Fibroblast of villous mesenchyme (primary cell): Measurements from ENCODE around the gene ARSI. TPM values are rescaled to one million over a fixed set of nuclear protein-coding genes. Genes with fewer than 3 reads are reported as not detected.

Experiments
- DNase-seq: peaks from one replicate; pipeline ENCODE4 v3.0.0-alpha.2; 2010; ENCODE audit warnings: low read depth
- H3K4me3 ChIP-seq: 2 replicates; pipeline ENCODE4 v1.5.1; 2011; ENCODE audit warnings: low read depth, mild to moderate bottlenecking, low read length
- total RNA-seq: library from RNA; depleted of rRNA; stranded (reverse); fragments of >200 nt; gene quantifications from 2 replicates; pipeline ENCODE4 v1.2.3, GENCODE V29; 2012
- TF ChIP-seq, protein P1 (sequence below): IDR thresholded peaks from 2 replicates; pipeline ENCODE4 v1.5.1; 2012; ENCODE audit warnings: low read depth, mild to moderate bottlenecking, low read length; ENCODE audit not compliant: insufficient read depth

The ARSI gene
- total RNA-seq, 1 donor: 13.8 TPM

DNA sequence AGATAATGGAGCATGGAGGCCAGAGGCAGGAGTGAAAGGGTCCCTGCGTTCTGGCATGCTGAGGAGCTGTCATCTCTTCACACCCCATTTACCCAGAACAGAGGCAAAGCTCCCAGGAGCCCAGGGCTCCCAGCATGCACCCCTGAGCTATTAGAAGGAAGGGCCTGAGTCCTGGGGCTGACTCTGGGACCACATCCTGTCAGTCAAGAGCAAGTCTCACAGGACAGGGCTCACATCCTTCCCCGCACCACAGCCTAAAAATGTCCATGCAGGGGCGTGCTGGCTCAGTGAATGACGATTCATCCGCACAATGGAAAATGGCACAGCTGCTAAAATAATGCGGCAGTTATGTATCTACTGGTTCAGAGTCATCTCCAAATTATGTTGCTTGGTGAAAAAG lies 44.6 kb downstream of the ARSI start:
- no peak for DNase-seq
- TF ChIP-seq, protein P1, sequence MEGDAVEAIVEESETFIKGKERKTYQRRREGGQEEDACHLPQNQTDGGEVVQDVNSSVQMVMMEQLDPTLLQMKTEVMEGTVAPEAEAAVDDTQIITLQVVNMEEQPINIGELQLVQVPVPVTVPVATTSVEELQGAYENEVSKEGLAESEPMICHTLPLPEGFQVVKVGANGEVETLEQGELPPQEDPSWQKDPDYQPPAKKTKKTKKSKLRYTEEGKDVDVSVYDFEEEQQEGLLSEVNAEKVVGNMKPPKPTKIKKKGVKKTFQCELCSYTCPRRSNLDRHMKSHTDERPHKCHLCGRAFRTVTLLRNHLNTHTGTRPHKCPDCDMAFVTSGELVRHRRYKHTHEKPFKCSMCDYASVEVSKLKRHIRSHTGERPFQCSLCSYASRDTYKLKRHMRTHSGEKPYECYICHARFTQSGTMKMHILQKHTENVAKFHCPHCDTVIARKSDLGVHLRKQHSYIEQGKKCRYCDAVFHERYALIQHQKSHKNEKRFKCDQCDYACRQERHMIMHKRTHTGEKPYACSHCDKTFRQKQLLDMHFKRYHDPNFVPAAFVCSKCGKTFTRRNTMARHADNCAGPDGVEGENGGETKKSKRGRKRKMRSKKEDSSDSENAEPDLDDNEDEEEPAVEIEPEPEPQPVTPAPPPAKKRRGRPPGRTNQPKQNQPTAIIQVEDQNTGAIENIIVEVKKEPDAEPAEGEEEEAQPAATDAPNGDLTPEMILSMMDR: no peak
- H3K4me3 ChIP-seq: no peak overlapping the region

GRCh38 chr5:150257424-150257823 lies 45.3 kb downstream of the ARSI start:
- H3K4me3 ChIP-seq: no peak overlapping the region
- TF ChIP-seq, protein P1: no peak

DNA sequence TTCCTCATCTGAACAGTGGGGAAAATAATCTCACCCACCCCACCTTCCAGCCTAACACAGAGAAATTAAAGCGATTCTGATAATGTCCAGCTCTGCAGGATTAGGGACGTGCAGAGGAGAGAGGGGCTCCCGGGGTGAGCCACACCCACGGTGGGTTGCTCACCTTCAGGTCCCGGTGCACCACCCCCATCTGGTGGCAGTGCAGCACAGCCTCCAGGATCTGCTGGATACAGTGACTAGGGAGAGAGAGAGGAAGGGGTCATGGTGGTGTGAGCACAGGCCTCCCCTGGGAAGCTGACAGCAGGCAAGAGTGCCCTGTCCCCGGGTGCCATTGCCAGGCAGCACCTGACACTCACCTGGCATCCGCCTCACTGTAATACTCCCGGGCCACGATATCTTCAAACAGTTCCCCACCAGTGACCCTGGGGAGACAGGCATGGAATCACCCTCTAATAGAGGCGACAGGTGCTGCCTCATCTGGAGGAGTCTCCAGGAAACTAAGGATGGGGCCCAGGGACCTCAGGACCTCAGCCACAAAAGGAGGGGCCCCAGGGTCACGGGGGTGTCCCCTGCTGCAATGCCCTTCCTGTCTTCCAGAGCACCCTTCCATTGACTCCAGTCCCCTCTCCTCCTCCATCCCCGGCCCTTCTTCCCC lies 46.2 kb downstream of the ARSI start:
- H3K4me3 ChIP-seq: no peak overlapping the region
- DNase-seq: no peak
- TF ChIP-seq, protein P1: peak; percentile 14

More at GRCh38 chr5:150257424-150257823, 45.3 kb downstream of the ARSI start:
- no peak for DNase-seq

GRCh38 chr5:150255659-150256409 lies 46.9 kb downstream of the ARSI start:
- TF ChIP-seq, protein P1: no peak
- peak; percentile 23 for DNase-seq
- no peak overlapping the region for H3K4me3 ChIP-seq

DNA sequence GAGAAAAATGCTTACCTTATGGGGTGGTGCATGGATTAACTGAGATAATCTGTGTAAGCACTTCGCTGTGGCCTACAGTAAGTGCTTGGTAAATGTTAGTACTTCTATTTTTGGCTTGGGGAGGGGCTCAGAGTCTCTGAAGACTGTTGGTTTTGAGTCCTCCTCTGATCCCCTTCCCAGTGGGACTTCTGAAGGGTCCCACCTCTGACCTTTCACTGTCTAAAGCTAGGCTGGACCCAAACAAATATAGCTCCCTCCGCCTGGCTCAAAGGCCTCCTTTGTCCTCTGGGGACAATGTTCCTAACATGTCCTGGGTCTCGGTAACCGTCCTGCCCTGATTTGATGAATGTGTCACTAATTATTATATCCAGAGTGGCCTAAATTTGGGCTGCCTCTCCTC lies 47.9 kb downstream of the ARSI start:
- H3K4me3 ChIP-seq: no peak overlapping the region
- TF ChIP-seq, protein P1: no peak
- no peak for DNase-seq

GRCh38 chr5:150254363-150254762 lies 48.3 kb downstream of the ARSI start:
- no peak overlapping the region for H3K4me3 ChIP-seq
- TF ChIP-seq, protein P1: no peak
- no peak for DNase-seq
